Activated gamma-delta T cell treated with Interleukin-2 at 50 U/mL for 16 hours (primary cell): Measurements from ENCODE around the gene INS.
"Not testable (repeated sequence)": the region's sequence is repeated elsewhere in the genome, so short reads cannot be mapped to it uniquely, and the experiment has no call there.

Experiments used
- DNase-seq: peaks from one replicate; pipeline ENCODE4 v3.0.0-alpha.2; 2020

Gene INS

GRCh38 chr11:2180789-2181370, 19.9 kb upstream of the INS start:
- DNase-seq: no peak

GRCh38 chr11:2180347-2180746, 19.3 kb upstream of the INS start:
- DNase-seq: no peak

- no peak for DNase-seq
Observed at GRCh38 chr11:2179516-2179915, 18.5 kb upstream of the INS start.

GRCh38 chr11:2178906-2179494, 18.0 kb upstream of the INS start:
- no peak for DNase-seq

- DNase-seq: not testable (repeated sequence)
Observed at GRCh38 chr11:2178055-2178773, 17.2 kb upstream of the INS start.

- no peak for DNase-seq
Observed at GRCh38 chr11:2177076-2177475, 16.1 kb upstream of the INS start.

- DNase-seq: no peak
Observed at GRCh38 chr11:2176389-2176900, 15.4 kb upstream of the INS start.

- DNase-seq: no peak
Observed at GRCh38 chr11:2175659-2176058, 14.7 kb upstream of the INS start.

- DNase-seq: no peak
Observed at GRCh38 chr11:2174361-2174760, 13.4 kb upstream of the INS start.

- DNase-seq: no peak
Observed at GRCh38 chr11:2173761-2174160, 12.8 kb upstream of the INS start.

GRCh38 chr11:2173150-2173693, 12.2 kb upstream of the INS start:
- DNase-seq: no peak

GRCh38 chr11:2172676-2173075, 11.7 kb upstream of the INS start:
- DNase-seq: no peak

- no peak for DNase-seq
Observed at GRCh38 chr11:2171591-2172003, 10.6 kb upstream of the INS start, which contains the start of gene TH. TH (minus strand) TSS chr11:2171815; CDS start chr11:2171786, 29 bp downstream.

GRCh38 chr11:2169626-2170570, 8.9 kb upstream of the INS start:
- no peak for DNase-seq

GRCh38 chr11:2169005-2169378, 8.0 kb upstream of the INS start:
- no peak for DNase-seq

GRCh38 chr11:2168286-2169004, 7.4 kb upstream of the INS start:
- no peak for DNase-seq

- no peak for DNase-seq
Observed at GRCh38 chr11:2167141-2168045, 6.4 kb upstream of the INS start.

- peak; percentile 35 for DNase-seq
Observed at GRCh38 chr11:2166091-2166851, 5.3 kb upstream of the INS start.

- no peak for DNase-seq
Observed at GRCh38 chr11:2165571-2165970, 4.6 kb upstream of the INS start.
